Measurements from ENCODE around the gene SMG6.
A peak's percentile ranks its signal among the peaks of the same experiment; 100 is the strongest.

The SMG6 gene

GRCh38 chr17:2140683-2141082 is 162.9 kb downstream of the SMG6 start:
- no peak for TF ChIP-seq CTCF (conservative IDR thresholded peaks at IDR 0.05; ENCODE audit: low read depth)
- CTCF ChIA-PET: interaction anchor here (0.7 kb wide), 1 partner anchor 68 kb away, joined by 10 read pairs; no protein-coding TSS in a partner anchor
- no peak overlapping the region for H3K27ac ChIP-seq
- DNase-seq (ENCODE audit: low spot score): no peak
- POLR2A ChIA-PET (ENCODE audit: low non-redundant PET): interaction anchor here (0.7 kb wide), 1 partner anchor 45 kb away, joined by 3 read pairs; no protein-coding TSS in a partner anchor

GRCh38 chr17:2138761-2139160 is 164.8 kb downstream of the SMG6 start:
- DNase-seq (ENCODE audit: low spot score): no peak
- POLR2A ChIA-PET (ENCODE audit: low non-redundant PET): no interaction called here
- no peak overlapping the region for H3K27ac ChIP-seq
- TF ChIP-seq CTCF (conservative IDR thresholded peaks at IDR 0.05; ENCODE audit: low read depth): no peak
- CTCF ChIA-PET: no interaction called here

GRCh38 chr17:2138318-2138717 is 165.3 kb downstream of the SMG6 start:
- H3K27ac ChIP-seq: no peak overlapping the region
- ChIA-PET CTCF (interaction anchor here (0.6 kb wide), 1 partner anchor 22 kb away, joined by 3 read pairs; no protein-coding TSS in a partner anchor), POLR2A (ENCODE audit: low non-redundant PET) (no interaction called here)
- TF ChIP-seq CTCF (conservative IDR thresholded peaks at IDR 0.05; ENCODE audit: low read depth): no peak
- DNase-seq (ENCODE audit: low spot score): no peak

GRCh38 chr17:2137342-2138098 is 166.1 kb downstream of the SMG6 start:
- POLR2A ChIA-PET (ENCODE audit: low non-redundant PET): no interaction called here
- peak; percentile 65 for DNase-seq (ENCODE audit: low spot score)
- no peak for TF ChIP-seq CTCF (conservative IDR thresholded peaks at IDR 0.05; ENCODE audit: low read depth)
- H3K27ac ChIP-seq: no peak overlapping the region
- CTCF ChIA-PET: interaction anchor here (0.5 to 1.0 kb wide), 2 partner anchors 9 to 10 kb away, joined by 3 to 4 read pairs; no protein-coding TSS in a partner anchor

- ChIA-PET POLR2A (ENCODE audit: low non-redundant PET) (no interaction called here), CTCF (no interaction called here)
- H3K27ac ChIP-seq: no peak overlapping the region
- DNase-seq (ENCODE audit: low spot score): no peak
- no peak for TF ChIP-seq CTCF (conservative IDR thresholded peaks at IDR 0.05; ENCODE audit: low read depth)
These were observed 167.3 kb downstream of the SMG6 start for GRCh38 chr17:2136241-2136640.

GRCh38 chr17:2128011-2128410 is 175.6 kb downstream of the SMG6 start:
- TF ChIP-seq CTCF (conservative IDR thresholded peaks at IDR 0.05; ENCODE audit: low read depth): no peak
- ChIA-PET POLR2A (ENCODE audit: low non-redundant PET) (no interaction called here), CTCF (interaction anchor here (0.6 kb wide), 1 partner anchor 39 kb away, joined by 3 read pairs; no protein-coding TSS in a partner anchor)
- no peak overlapping the region for H3K27ac ChIP-seq
- no peak for DNase-seq (ENCODE audit: low spot score)
